CD4-positive, alpha-beta T cell treated with Interleukin-6 for 4 hours (primary cell): ENCODE measurements around the gene NAIP.
"Not testable (repeated sequence)": the region's sequence is repeated elsewhere in the genome, so short reads cannot be mapped to it uniquely, and the experiment has no call there.

Source experiments
- DNase-seq: peaks from one replicate; pipeline ENCODE4 v3.0.0-alpha.2; 2020; ENCODE audit warnings: mixed read lengths

Gene NAIP, protein sequence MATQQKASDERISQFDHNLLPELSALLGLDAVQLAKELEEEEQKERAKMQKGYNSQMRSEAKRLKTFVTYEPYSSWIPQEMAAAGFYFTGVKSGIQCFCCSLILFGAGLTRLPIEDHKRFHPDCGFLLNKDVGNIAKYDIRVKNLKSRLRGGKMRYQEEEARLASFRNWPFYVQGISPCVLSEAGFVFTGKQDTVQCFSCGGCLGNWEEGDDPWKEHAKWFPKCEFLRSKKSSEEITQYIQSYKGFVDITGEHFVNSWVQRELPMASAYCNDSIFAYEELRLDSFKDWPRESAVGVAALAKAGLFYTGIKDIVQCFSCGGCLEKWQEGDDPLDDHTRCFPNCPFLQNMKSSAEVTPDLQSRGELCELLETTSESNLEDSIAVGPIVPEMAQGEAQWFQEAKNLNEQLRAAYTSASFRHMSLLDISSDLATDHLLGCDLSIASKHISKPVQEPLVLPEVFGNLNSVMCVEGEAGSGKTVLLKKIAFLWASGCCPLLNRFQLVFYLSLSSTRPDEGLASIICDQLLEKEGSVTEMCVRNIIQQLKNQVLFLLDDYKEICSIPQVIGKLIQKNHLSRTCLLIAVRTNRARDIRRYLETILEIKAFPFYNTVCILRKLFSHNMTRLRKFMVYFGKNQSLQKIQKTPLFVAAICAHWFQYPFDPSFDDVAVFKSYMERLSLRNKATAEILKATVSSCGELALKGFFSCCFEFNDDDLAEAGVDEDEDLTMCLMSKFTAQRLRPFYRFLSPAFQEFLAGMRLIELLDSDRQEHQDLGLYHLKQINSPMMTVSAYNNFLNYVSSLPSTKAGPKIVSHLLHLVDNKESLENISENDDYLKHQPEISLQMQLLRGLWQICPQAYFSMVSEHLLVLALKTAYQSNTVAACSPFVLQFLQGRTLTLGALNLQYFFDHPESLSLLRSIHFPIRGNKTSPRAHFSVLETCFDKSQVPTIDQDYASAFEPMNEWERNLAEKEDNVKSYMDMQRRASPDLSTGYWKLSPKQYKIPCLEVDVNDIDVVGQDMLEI (N-terminal part only)

DNA sequence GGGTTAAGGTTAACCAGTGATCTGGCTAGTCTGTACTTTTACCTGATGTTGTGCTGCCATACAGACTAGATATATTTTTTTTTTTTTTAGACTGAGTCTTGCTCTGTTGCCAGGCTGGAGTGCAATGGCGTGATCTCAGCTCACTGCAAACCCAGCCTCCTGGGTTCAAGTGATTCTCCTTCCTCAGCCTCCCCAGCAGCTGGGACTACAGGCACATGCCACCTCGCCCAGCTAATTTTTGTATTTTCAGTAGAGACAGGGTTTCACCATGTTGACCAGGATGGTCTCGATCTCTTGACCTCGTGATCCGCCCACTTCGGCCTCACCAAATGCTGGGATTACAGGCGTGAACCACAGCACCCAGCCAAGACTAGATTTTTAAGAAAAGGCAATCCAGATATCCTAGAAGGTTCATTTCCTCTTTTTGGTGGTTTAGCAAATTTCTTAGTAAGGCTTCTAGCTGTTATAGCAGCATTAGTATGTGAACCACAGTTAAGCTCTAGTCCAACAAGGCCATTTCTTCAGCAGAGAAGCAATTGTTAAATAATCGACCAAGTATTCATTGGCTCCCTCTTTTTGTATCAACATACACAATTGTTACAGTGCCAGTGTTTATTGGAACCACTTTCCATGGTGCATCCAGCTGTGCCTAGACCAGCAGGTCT is at the start of gene NAIP:
Gene NAIP (minus strand): TSS at position 51 of the 665 bp plus-strand sequence. CDS start 12,424 bp downstream, outside the sequence.
- DNase-seq = not testable (repeated sequence)

GRCh38 chr5:71067262-71067928 is 42.3 kb upstream of the NAIP start, which contains the start of gene GTF2H2:
GTF2H2 (minus strand) TSS chr5:71067676; CDS start chr5:71062763, 4,913 bp downstream.
- not testable (repeated sequence) for DNase-seq

DNA sequence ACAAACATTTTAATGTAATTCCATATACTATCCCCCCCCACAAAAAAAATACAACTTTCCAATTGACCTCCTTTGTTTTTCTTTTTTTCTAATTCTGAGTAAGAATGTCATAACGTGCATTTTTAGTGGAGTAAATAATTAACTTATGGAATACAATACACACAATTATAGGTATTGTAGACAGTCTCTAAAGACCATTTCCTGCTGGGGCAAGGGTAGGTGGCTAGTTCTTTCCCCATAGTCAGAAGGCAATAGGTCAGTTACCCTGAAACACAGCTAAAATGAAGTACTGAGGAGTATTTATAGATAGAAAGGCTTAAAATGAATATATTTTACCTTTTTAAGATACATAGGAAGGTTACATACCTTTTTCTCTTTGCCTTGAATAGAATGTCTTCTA is 36.2 kb upstream of the NAIP start:
- not testable (repeated sequence) for DNase-seq

DNA sequence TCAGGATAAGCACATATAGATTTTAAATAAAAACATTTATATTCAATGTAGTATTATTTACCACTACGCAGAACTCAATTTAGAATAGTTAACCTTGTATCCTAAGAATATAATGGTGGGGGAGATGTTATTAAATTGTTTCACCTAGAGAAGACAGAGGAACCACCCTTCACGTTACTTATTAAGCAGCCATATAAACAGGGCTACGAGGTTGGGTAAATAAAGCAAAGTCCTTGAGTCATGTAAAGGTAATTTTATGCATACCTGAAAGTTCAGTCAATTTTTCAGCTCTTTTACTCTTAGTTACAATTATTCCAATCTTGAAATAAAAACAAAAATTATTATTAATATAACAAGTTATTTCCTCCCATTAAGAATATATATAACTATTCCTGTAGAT is 34.3 kb upstream of the NAIP start:
- DNase-seq = not testable (repeated sequence)

- DNase-seq = not testable (repeated sequence)
Measured at GRCh38 chr5:71044808-71045207, 19.7 kb upstream of the NAIP start.

DNA sequence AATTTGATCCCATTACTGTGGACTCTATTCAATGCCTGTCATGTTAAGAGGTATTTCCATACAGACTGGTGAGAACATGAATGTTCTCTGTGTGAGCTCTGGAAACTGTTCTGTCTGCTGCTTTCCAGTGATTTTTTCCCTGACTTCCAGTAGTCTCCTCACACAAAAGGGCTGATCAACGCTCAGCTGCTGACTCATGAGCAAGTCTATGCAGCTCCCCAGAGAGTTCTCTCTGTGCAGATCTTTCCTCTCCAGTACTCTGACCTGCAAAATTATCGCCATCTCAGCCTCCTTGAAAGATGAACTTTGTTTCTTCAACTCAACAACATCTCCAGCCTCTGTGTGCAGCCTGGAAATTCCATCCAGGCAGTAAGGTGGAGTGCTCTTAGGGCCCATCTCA is 19.0 kb upstream of the NAIP start:
- DNase-seq = not testable (repeated sequence)

DNA sequence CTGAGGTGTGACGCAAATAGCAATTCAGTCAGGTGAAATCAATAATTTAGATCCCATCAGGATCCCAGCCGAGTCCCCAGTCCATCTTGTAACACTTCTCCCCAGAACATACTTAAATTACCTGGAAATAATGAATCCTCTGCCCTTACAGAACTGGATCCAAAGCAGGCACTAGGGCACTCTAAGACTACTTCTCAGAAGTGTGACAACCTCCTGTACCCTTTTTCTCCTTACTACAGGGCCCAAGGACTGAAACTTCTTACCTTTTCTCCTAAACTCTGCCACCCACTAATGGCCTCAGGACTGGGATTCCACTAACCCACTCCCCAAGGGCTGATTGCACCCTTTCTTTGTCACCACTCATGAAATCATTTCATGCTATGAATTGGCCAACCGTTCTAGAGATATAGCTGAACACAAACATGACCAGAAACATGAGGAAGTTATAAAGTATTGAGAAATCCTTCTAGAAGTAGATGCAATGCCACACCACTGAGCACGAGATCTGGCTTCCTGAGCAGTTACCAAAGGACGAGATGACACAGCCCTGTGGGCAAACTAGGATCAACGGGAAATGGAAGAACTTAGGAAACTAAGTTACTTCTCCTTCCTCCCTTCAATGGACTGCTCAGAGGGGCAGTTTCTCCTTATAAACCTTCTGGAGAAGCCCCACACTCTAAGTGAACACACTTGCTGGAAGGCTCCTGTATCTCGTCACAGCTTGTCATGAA is 6.1 kb upstream of the NAIP start:
- not testable (repeated sequence) for DNase-seq

DNA sequence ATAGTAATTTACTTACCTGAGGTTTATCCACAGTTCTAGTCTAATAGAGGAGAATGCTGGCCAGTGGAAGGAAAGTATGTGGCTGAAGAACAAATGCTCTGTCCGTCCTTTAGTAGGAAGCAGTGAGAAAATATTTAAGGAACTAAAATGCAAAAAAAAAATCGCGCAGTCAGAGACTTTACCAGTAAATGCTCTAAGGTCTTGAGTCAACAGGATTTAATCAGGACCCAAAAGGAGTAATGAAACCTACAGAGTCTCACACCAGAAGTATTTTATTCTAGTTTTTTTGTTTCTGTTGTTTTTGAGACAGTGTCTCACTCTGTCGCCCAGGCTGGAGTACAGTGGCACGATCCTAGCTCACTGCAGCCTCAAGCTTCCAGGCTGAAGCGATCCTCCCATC is 4.5 kb downstream of the NAIP start:
- DNase-seq = not testable (repeated sequence)

GRCh38 chr5:71018376-71019005 is 6.6 kb downstream of the NAIP start:
- DNase-seq = not testable (repeated sequence)

- no peak for DNase-seq
Measured at GRCh38 chr5:71014176-71014575, 11.0 kb downstream of the NAIP start.

DNA sequence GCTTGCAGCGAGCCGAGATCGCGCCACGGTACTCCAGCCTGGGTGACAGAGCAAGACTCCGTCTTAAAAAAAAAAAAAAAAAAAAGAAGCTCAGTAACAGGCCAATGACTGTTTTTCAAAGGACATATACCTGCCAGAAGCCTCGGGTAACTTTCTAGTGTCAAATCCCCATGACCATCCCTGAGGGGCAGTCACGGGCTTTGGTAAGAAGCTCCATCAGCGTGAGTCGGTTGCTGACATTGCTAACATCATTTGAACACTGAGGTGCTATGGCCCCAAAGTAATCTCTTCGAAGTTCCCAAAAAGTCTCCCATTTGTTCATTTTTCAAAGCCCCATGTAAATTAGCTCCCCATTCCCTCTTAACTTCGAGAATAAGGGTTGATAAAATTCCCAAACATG is 11.6 kb downstream of the NAIP start:
- no peak for DNase-seq

- no peak for DNase-seq
Measured at GRCh38 chr5:71011194-71011792, 13.8 kb downstream of the NAIP start.

GRCh38 chr5:71006983-71007382 is 18.2 kb downstream of the NAIP start:
- not testable (repeated sequence) for DNase-seq

DNA sequence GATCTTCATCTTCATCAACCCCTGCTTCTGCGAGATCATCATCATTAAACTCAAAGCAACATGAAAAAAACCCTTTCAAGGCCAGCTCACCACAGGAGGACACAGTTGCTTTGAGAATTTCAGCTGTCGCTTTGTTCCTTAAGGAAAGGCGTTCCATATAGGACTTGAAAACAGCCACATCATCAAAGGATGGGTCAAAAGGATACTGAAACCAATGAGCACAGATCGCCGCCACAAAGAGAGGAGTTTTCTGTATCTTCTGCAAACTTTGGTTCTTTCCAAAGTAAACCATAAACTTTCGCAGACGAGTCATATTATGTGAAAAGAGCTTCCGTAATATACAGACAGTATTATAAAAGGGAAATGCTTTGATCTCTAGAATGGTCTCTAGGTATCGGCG is 40.3 kb downstream of the NAIP start:
- DNase-seq = not testable (repeated sequence)

DNA sequence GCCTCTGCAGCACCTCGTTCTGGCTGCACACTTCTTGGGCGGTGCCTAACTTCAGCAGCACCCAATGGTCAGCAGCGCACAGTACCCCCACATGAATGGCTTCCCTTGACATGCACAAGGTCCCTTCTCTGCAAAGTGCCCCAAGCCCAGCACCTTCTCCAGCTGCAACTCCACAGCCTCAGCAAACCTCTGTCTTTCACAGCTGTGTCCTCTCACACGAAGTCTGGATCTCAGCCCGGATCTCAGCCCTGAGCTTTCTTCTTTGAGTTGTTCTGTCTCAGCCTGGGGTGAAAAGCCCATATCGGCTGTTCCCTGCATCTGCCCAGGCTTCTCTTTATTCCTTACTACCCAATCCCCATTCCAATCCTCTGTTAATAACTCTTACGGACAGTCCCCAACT is 57.9 kb downstream of the NAIP start:
- DNase-seq = not testable (repeated sequence)

DNA sequence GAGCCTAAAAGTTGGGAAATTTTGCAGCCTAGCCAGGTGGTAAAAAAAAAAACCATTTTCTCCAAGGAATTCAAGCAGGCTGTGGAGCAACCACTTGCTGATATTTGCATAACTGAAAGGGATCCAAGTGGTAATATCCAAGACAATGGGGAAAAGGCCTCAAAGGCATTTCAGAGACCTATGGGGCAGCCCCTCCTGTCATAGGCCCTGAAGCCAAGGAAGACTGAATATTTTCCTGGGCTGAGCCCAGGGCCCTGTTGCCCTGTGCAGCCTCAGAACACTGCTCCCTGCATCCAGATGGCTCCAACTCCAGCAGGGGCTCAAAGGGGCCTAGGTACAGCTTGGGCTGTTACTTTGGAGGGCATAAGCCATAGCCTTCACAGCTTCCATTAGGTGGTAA is 60.6 kb downstream of the NAIP start:
- not testable (repeated sequence) for DNase-seq

- DNase-seq = not testable (repeated sequence)
Measured at GRCh38 chr5:70953068-70953467, 72.1 kb downstream of the NAIP start.

DNA sequence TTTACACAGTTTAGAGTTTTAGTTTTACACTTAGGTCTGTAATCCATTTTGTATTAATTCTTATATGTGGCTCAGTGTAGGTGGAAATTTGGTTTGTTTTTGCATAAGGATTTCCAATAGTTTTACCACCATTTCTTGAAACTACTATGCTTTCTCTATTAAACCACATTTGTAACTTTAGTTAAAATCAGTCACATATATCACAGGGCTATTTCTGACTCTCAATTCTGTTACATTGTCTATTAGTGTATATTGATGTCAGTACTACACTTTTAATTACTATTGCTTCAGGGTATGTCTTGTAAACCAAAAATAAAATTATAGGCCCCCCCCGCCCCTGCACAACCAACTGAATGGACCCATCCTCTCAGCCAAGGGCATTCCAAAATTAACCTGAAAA is 92.6 kb downstream of the NAIP start:
- not testable (repeated sequence) for DNase-seq

DNA sequence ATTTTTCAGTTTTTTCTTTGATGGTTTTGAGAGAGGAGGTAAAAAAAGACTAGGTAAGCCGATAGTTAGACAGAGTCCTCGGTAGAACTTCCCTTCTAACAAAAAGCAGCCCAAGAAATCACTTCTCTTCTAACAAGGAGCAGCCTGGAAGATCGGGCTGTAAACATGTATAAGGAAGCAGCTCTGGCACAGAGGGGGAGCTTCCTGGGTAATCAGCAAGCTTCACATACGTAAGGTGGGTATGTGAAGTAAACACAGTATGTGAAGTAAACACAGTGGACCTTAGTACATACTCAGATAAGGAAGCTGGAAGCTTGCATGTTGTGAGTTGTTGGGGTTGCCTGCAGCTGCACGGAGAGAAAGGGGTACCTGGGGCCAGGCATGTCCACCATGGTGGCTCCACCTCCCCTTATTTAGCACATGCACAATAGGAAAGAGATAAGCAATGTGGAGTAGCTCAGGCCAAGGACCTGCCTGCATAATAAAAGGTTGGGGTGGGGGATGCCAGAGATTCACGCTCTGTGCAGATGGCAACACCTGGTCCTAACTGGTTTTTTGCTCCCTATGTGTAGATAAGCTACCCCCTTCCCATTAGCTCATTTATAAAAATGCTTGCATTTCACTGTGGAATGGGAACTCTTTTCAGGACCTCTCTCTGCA is 93.3 kb downstream of the NAIP start:
- DNase-seq = not testable (repeated sequence)

GRCh38 chr5:70925211-70925562 is 100.0 kb downstream of the NAIP start:
- DNase-seq = not testable (repeated sequence)
